Endothelial cell of umbilical vein (primary cell): ENCODE data around the gene SLC35F2. TPM values are rescaled to one million over a fixed set of nuclear protein-coding genes. Genes with fewer than 3 reads are reported as not detected.

ENCODE experiments used
- BruUV-seq: library from RNA; stranded (reverse); fragments of 400-500 nt; replicated peaks from 2 replicates; lab custom pipeline; 2021; lab: Mats Ljungman, UMichigan
- CTCF ChIA-PET: fragments of 300-600, 350-600 bp; sonication (Branson Sonifier 250); formaldehyde crosslinking; loops from one replicate; lab custom pipeline; 2021; ENCODE audit warnings: antibody characterized with exemption, inconsistent platforms; lab: Charles Lee
- POLR2A ChIA-PET: fragments of 300-600, 350-600 bp; sonication (Branson Sonifier 250); formaldehyde crosslinking; loops from one replicate; lab custom pipeline; 2021; ENCODE audit warnings: antibody characterized with exemption, inconsistent platforms; lab: Charles Lee
- DNase-seq: peaks from one replicate; pipeline ENCODE4 v3.0.0-alpha.2; 2011; ENCODE audit warnings: low read depth, low spot score
- FAIRE-seq: peaks from 2 replicates; lab custom pipeline; 2011; peaks lifted over from hg19 to GRCh38; lab: Jason Lieb, UNC
- H2AFZ ChIP-seq: 2 replicates; pipeline ENCODE4 v1.6.0; 2012; ENCODE audit warnings: low read depth, low read length, control low read depth, inconsistent platforms
- H3K27ac ChIP-seq: 2 replicates; pipeline ENCODE4 v1.5.1; 2011; ENCODE audit warnings: low read depth, mild to moderate bottlenecking, control low read depth, low read length, moderate library complexity; ENCODE audit not compliant: insufficient read depth
- H3K27me3 ChIP-seq, 2 experiments: 2 replicates each; pipeline versions ENCODE4 v1.6.0 to v1.6.1; 2011; ENCODE audit warnings: low read length in 2 of 2, mixed read lengths in 1 of 2; ENCODE audit not compliant: control insufficient read depth in 2 of 2, insufficient read depth in 2 of 2
- H3K36me3 ChIP-seq, 2 experiments: 2 replicates in 1 of 2; 3 replicates in 1 of 2; pipeline ENCODE4 v1.5.1; 2011; ENCODE audit warnings: low read length in 2 of 2, mild to moderate bottlenecking in 1 of 2, moderate library complexity in 1 of 2; ENCODE audit not compliant: control insufficient read depth in 2 of 2, insufficient read depth in 2 of 2; ENCODE audit errors: extremely low read depth in 1 of 2
- H3K4me1 ChIP-seq: 3 replicates; pipeline ENCODE4 v1.5.1; 2011; ENCODE audit warnings: mild to moderate bottlenecking, low read length; ENCODE audit not compliant: control insufficient read depth, insufficient read depth; ENCODE audit errors: extremely low read depth
- H3K4me2 ChIP-seq: 2 replicates; pipeline ENCODE4 v1.6.1; 2011; ENCODE audit warnings: low read length, control low read depth, mixed read lengths; ENCODE audit not compliant: insufficient read depth
- H3K4me3 ChIP-seq, 3 experiments: fragments of 200-600 bp in 1 of 3; sonication (generic), shearing (Covaris generic) in 1 of 3; replicated peaks in 1 of 3; 2 replicates each; pipeline ENCODE4 v1.5.1; 2011 to 2016; ENCODE audit warnings: control low read depth in 3 of 3, low read length in 3 of 3, mild to moderate bottlenecking in 2 of 3, inconsistent platforms in 1 of 3, low read depth in 1 of 3, moderate library complexity in 1 of 3; ENCODE audit not compliant: insufficient read depth in 1 of 3
- H3K79me2 ChIP-seq: 2 replicates; pipeline ENCODE4 v1.6.0; 2012; ENCODE audit warnings: low read length, inconsistent platforms; ENCODE audit not compliant: control insufficient read depth, insufficient read depth
- H3K9ac ChIP-seq: replicated peaks from 2 replicates; pipeline ENCODE3; 2011; ENCODE audit warnings: low read length, control low read depth; ENCODE audit not compliant: insufficient read depth; ENCODE audit errors: extremely low read depth
- H3K9me1 ChIP-seq: replicated peaks from 3 replicates; pipeline ENCODE4 v1.6.0; 2011; ENCODE audit warnings: mild to moderate bottlenecking, low read length; ENCODE audit not compliant: control insufficient read depth, insufficient read depth; ENCODE audit errors: extremely low read depth
- H3K9me3 ChIP-seq: replicated peaks from 2 replicates; pipeline ENCODE4 v1.5.1; 2012; ENCODE audit warnings: low read length, inconsistent platforms; ENCODE audit not compliant: control insufficient read depth, insufficient read depth
- H4K20me1 ChIP-seq: replicated peaks from 2 replicates; pipeline ENCODE3; 2011; ENCODE audit warnings: mild to moderate bottlenecking, low read length; ENCODE audit not compliant: control insufficient read depth, insufficient read depth; ENCODE audit errors: extremely low read depth
- FOS ChIP-seq: IDR thresholded peaks from 2 replicates; pipeline ENCODE4 v1.6.1; 2011; ENCODE audit warnings: mild to moderate bottlenecking, low read length, moderate library complexity, borderline replicate concordance; ENCODE audit not compliant: insufficient read depth
- GATA2 ChIP-seq: IDR thresholded peaks from 2 replicates; pipeline ENCODE4 v1.7.0; 2011; ENCODE audit warnings: low read depth, mild to moderate bottlenecking, moderate library complexity, mixed read lengths, low read length; ENCODE audit not compliant: insufficient read length, insufficient read depth
- JUN ChIP-seq: IDR thresholded peaks from 2 replicates; pipeline ENCODE4 v1.6.1; 2011; ENCODE audit warnings: borderline replicate concordance, low read depth; ENCODE audit not compliant: insufficient read length, insufficient read depth
- MYC ChIP-seq: IDR thresholded peaks from one replicate; pipeline ENCODE4 v1.6.1; 2011; ENCODE audit warnings: mild to moderate bottlenecking, low read depth, low read length
- dilution Hi-C: fragments of 300-500 bp; cut with MboI; formaldehyde crosslinking; loops from one replicate; pipeline ENCODE4 v1.15.0; 2019; ENCODE audit warnings: low sequenced_read_pairs; ENCODE audit not compliant: extremely low pct_ligation_motif_present
- intact Hi-C: fragments of 100-400 bp; cut with micrococcal nuclease; formaldehyde crosslinking; loops from one replicate; pipeline ENCODE4 v1.10.0; 2022
- polyA plus RNA-seq, 4 experiments: library from polyadenylated mRNA; depleted of rRNA in 3 of 4; stranded (reverse) in 3 of 4; unstranded in 1 of 4; fragments of >200 nt; gene quantifications; 2 replicates each; pipeline versions ENCODE4 v1.2.1 to v1.2.3, GENCODE V29; 2011 to 2012; ENCODE audit warnings: missing spikeins in 1 of 4
- total RNA-seq: library from RNA; stranded (reverse); gene quantifications from 2 replicates; pipeline ENCODE4 v1.2.3, GENCODE V29; 2021
- TF ChIP-seq, protein P1 (sequence below): IDR thresholded peaks from 2 replicates; pipeline ENCODE4 v1.6.1; 2011; ENCODE audit not compliant: insufficient read depth, insufficient read length
- TF ChIP-seq, protein P2 (sequence below), 2 donors: IDR thresholded peaks; 1 replicate in 1 of 2; 2 replicates in 1 of 2; pipeline ENCODE4 v1.5.1; 2011; ENCODE audit warnings: low read length in 2 of 2, mild to moderate bottlenecking in 2 of 2, moderate library complexity in 2 of 2, control low read depth in 1 of 2, inconsistent platforms in 1 of 2, low read depth in 1 of 2; ENCODE audit not compliant: insufficient read depth in 1 of 2; ENCODE audit errors: extremely low read depth in 1 of 2

SLC35F2 gene
- total and polyA plus RNA-seq, 2 donors (not counting 3 experiments of a cell fraction or from before 2014, with no cell fraction given): 41.0 to 59.7 TPM

DNA sequence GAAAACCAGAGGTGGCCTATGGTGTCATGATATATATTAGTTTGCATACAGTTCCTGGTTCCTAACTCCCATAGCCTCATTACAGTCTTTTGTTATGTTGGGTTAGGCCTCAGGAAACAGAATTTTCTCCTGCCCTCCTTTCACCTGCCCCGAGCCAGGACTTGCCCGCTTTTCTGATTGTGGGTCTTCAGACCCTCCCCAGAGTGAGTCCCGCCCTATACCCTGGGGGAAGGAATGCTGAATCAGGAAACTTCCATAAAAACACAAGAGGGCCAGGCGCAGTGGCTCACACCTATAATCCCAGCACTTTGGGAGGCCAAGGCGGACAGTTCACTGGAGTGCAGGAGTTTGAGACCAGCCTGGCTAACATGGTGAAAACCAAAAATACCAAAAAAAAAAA is 70.9 kb downstream of the SLC35F2 start:
- DNase-seq (no peak), FAIRE-seq (no peak)
- no peak overlapping the region for H3K27ac ChIP-seq
- POLR2A ChIA-PET: interaction anchor here (0.7 kb wide), 1 partner anchor 38 kb away, joined by 6 read pairs; no protein-coding TSS in a partner anchor
- CTCF ChIA-PET: interaction anchor here (0.6 kb wide), 1 partner anchor 1030 kb away, joined by 4 read pairs; no protein-coding TSS in a partner anchor
- H3K4me2 ChIP-seq: no peak overlapping the region
- H3K36me3 ChIP-seq: peaks cover 7% of the 10 kb centered on the region in 2 experiments
- no peak overlapping the region for H3K9ac ChIP-seq
- H3K4me3 ChIP-seq: no peak overlapping the region
- H3K9me1 ChIP-seq: no peaks in the 10 kb centered on the region
- dilution Hi-C loops (no loop called here), intact Hi-C loops (no loop called here)
- no peaks in the 10 kb centered on the region for H4K20me1 ChIP-seq
- H3K79me2 ChIP-seq: no peaks in the 10 kb centered on the region
- H3K9me3 ChIP-seq: no peaks in the 10 kb centered on the region
- no TSS peak for BruUV-seq
- H3K27me3 ChIP-seq: no peaks in the 10 kb centered on the region
- H2AFZ ChIP-seq: no peak overlapping the region
- H3K4me1 ChIP-seq: no peaks in the 10 kb centered on the region
- TF ChIP-seq JUN (no peak), GATA2 (no peak), FOS (no peak), MYC (no peak)
- TF ChIP-seq, protein P1, sequence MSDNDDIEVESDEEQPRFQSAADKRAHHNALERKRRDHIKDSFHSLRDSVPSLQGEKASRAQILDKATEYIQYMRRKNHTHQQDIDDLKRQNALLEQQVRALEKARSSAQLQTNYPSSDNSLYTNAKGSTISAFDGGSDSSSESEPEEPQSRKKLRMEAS: no peak
- TF ChIP-seq, protein P2, sequence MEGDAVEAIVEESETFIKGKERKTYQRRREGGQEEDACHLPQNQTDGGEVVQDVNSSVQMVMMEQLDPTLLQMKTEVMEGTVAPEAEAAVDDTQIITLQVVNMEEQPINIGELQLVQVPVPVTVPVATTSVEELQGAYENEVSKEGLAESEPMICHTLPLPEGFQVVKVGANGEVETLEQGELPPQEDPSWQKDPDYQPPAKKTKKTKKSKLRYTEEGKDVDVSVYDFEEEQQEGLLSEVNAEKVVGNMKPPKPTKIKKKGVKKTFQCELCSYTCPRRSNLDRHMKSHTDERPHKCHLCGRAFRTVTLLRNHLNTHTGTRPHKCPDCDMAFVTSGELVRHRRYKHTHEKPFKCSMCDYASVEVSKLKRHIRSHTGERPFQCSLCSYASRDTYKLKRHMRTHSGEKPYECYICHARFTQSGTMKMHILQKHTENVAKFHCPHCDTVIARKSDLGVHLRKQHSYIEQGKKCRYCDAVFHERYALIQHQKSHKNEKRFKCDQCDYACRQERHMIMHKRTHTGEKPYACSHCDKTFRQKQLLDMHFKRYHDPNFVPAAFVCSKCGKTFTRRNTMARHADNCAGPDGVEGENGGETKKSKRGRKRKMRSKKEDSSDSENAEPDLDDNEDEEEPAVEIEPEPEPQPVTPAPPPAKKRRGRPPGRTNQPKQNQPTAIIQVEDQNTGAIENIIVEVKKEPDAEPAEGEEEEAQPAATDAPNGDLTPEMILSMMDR (IDR thresholded peaks at IDR 0.05; ENCODE audit: extremely low read depth in 1 of 2, insufficient read depth in 1 of 2, low read depth in 1 of 2, low read length in 2 of 2): no peak
